Retinal pigment epithelial cell (primary cell): ENCODE results near the gene RIN2.

Source experiments
- DNase-seq: peaks from one replicate; pipeline ENCODE4 v3.0.0-alpha.2; 2010; ENCODE audit warnings: low read depth
- H3K4me3 ChIP-seq: 2 replicates; pipeline ENCODE4 v1.5.1; 2011; ENCODE audit warnings: mild to moderate bottlenecking, low read length, control low read depth, moderate library complexity
- CTCF ChIP-seq: conservative IDR thresholded peaks from 2 replicates; pipeline ENCODE4 v1.5.1; 2011; ENCODE audit warnings: low read depth, low read length, control low read depth, inconsistent platforms

The RIN2 gene

GRCh38 chr20:19786311-19786710, 28.3 kb downstream of the RIN2 start:
- no peak for TF ChIP-seq CTCF
- H3K4me3 ChIP-seq, result no peak overlapping the region

GRCh38 chr20:19787366-19787765, 29.3 kb downstream of the RIN2 start:
- DNase-seq, result no peak
- no peak overlapping the region for H3K4me3 ChIP-seq
- no peak for TF ChIP-seq CTCF

More at GRCh38 chr20:19786311-19786710, 28.3 kb downstream of the RIN2 start:
- DNase-seq, result no peak

GRCh38 chr20:19789009-19789408, 31.0 kb downstream of the RIN2 start:
- DNase-seq, result no peak
- no peak for TF ChIP-seq CTCF

GRCh38 chr20:19789446-19789845, 31.4 kb downstream of the RIN2 start:
- peak; percentile 29 for TF ChIP-seq CTCF
- no peak overlapping the region for H3K4me3 ChIP-seq
- DNase-seq, result no peak

More at GRCh38 chr20:19789009-19789408, 31.0 kb downstream of the RIN2 start:
- no peak overlapping the region for H3K4me3 ChIP-seq

GRCh38 chr20:19791887-19792286, 33.8 kb downstream of the RIN2 start:
- DNase-seq, result no peak
- no peak overlapping the region for H3K4me3 ChIP-seq
- TF ChIP-seq CTCF, result no peak

- H3K4me3 ChIP-seq, result no peak overlapping the region
- no peak for DNase-seq
- no peak for TF ChIP-seq CTCF
These were observed 35.7 kb downstream of the RIN2 start for GRCh38 chr20:19793716-19794115.

- no peak for TF ChIP-seq CTCF
- H3K4me3 ChIP-seq, result no peak overlapping the region
- no peak for DNase-seq
These were observed 36.9 kb downstream of the RIN2 start for GRCh38 chr20:19794941-19795340.
